HG02870 (cell line): Measurements from ENCODE around the gene TFR2.

Experiments used
- ATAC-seq: cut with Tn5 transposase; IDR thresholded peaks from one replicate; pipeline ENCODE4 v1.9.1; 2021; ENCODE audit warnings: mild to moderate bottlenecking, moderate library complexity; ENCODE audit not compliant: unreplicated experiment

The TFR2 gene

DNA sequence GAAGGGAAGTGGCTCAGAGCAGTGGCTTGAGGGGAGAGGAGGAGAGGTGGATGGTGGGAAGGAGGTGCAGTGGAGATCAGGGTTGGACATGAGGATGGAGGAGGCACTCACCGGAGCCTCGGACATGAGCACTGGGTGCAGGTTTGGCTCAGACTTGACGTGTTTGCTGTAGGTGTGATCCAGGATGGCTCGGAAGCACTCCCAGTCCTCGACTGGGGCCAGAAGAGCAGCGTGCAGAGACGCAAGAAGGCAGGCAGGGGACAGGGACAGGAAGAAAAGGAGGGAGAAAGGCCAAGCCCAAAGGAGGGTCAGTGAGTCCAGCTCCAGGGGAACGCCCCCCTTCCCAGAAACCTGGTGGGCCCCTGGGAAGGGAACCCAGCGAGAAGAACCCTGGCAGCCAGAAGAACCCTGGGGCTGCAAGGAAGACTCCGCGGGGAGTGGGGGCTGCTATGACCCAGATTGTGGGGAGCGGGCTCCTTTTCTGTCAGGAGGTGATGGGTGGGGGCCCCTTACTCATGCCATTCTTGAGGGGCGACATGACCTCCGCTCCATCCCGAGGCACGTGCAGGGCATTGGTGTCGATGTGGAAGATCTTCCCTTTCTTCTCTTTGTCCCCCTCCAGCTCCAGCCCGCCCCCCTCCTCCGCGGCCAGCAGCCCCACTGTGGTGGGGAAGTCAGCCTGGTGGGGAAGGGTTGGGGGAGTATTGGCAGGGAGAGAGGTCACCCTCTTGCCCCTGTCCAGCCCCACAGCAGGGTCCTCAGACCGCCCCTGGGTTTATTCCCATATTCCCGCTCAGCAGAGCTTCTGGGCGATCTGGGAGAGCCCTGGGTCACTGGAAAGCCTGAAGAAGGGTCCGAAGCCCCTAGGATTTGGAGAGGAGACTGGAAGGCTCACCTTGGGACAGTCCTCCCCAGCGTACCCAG is 13.8 kb upstream of the TFR2 start:
- ATAC-seq: no peak

DNA sequence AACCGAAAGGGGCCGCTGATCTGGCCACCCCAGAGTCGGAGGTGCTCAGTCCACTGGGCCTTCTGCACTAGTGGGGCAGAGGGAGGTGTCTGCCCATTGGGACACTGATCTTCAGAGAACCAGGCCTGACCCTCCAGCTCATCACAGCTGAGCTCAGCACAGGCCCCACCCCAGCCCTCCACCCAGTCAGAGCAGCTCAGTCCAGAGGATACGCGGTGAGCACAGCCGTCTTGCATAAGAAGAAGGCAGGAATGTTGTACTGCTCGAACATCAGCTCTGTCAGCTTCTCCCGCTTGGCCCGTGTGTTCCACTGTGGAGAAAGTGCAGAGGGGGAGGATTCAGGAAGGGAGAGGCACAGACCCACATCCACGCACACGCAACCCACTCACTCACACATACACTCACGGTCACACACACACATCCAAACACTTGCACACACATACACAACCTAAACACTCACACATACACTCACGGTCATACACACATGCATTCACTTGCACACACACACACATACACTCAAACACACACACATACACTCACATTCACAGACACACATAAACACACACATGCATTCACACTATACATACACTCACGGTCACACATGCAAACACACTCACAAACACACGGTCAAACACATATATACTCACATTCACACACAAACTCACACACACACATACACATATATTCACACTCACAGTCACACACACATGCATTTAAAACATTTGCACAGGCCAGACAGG is 8.6 kb upstream of the TFR2 start:
- no peak for ATAC-seq

DNA sequence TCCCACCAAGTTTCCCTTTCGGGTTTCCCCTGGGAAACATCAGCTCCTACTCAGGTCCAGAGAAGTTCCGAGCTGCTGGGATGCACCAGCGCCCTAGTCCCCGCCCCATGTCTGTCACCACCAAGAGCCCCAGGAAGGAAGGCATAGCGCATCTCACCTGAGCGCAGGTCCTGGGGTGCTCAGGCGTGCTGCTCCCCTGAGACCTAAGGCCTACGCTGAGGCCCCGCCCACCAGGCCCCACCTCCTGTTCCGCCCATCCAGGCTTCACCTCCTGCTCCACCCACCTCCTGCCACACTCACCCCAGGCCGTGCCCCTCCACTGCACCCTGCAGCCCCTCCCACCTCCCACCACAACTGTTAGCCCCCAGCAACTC is 1.2 kb upstream of the TFR2 start:
- ATAC-seq: no peak

DNA sequence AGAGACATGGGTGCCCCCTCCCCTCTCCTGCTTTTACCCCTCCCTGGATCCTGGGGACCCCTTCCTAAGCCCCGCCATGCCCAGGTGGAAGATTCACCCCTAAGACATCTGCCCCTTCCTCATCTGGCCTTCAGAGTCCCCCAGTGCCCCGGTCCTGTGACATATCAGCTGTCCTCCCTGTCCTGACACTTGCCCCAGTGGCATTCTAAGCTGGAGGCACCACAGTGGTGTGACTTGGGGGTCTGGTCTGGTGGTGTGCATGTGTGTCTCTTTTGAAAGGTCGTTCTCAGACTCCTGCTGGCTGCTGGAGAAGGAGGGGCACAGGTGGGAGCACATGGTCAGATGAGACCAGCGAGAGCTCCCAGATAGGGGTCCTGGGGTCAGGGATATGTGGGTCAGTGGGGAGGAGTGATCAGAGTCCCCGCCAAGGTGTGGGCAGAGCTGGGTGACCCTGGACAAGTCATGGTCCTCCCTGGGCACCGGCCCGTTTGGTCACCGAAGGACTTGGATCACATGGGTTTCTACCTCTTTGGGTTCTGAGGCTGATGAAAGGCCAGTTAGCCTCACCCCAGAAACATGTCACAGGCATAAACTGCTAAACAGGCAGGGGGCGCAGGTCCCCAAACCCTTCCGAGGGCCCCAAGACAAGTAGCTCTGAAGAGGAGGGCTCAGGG is 645 bp upstream of the TFR2 start:
- no peak for ATAC-seq

DNA sequence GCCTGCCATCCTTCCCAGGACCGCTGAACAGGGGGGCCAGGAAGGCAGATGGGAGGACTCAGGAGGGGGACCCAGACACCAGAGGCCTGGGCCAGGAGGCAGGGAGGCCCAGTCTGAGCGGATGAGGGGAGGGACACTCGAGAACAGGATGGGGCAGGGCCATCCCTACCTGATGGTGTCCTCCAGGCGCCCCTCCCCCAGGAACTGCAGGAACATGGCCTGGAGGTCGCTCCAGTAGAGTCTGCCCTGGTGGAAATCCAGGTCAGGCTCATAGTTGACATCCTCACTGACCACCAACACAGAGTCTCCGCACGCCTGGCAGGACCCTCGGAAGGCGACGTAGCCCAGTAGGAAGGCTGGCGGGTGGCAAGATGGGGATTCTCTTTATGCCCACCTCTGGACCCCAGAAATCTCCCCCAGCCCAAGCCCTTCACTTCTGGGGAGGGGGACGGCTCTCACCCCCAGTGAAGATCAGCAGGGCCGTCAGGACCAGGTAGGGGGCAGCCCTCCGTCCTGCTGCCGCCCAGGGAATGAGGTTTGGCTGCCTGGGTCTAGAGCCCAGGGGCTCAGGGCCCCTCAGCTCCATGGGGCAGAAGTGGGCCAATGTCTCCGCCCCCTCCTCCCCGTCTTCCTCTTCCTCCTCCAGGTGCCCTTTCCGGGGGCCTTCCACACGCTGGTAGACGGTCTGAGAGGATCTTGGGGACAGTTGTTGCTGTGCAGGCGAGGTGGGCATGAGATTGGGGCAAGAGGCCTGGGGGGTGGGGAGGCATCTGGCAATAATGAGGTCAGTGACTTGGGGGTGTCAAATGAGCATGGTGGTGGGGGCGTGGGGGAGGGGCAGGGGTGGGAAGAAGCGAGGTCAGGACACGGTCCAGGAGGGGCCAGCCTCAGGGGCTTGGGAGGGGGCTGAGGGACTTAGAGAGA is 573 bp downstream of the TFR2 start:
- ATAC-seq: no peak

DNA sequence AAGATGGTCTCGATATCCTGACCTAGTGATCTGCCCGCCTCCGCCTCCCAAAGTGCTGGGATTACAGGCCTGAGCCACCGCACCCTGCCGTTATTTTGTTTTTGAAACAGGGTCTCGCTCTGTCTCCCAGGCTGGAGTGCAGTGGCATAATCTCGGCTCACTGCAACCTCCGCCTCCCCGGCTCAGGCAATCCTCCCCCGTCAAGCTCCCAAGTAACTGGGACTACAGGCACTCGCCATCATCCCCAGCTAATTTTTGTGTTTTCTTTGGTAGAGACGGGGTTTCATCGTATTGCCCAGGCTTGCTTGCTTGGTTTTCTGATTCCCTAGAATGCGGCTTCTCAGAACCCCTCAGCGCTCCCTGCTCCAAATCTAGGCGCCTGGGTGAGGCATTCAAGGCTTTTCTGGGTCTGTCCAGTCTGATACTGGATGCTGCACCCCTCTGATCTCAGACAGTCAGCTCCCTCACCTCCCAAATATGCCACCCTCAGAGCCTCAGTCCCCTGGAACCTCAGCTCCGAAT is 1.3 kb downstream of the TFR2 start:
- ATAC-seq: no peak

DNA sequence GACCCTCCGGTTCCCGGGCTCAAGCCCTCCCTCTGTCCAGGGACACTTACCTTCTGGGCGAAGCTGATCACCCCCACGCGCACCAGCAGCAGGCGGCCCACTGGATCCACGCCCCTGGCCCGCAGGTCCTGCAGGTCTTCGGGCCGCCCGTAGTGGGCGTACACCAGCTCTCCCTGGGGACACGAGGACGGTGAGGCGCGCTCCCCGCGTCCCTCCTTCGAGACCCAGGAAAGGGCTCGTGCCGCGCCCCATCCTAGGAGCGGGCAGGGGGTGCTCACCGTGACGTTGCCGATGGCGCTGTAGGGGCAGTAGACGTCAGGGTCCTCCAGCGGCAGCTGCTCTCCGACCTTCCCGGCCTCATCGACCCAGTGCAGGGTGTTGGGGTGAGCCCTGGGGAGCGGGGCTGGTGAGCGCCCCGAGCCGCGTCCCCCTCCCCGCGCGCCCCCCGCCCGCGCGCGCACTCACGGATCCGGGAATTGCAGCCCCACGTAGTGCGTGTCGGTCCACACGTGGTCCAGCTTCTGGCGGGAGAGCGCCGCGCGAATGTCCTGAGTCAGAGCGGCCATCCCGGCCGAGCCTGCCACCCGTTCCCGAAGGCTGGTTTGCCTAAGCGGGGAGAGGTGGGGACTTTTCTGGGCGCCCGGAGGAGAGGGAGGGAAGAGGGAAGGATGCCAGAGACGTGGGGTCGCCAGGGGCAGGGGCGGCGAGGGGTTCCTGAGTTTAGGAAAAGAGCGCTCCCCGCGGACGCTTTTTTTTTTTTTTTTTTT is 8.2 kb downstream of the TFR2 start:
- ATAC-seq: no peak

DNA sequence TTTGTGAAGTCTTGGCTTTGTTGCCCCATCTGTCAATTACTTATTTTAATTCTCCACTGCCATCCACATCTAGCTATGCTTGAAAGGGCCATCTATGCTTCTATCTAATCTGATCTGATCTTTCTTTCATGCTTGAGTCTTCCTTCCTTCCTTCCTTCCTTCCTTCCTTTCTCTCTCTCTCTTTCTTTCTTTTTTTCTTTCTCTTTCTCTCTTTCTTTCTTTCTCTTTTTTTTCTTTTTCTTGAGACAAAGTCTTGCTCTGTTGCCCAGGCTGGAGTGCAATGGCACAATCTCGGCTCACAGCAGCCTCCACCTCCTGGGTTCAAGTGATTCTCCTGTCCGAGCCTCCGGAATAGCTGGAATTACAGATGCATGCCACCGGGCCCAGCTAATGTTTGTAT is 11.3 kb downstream of the TFR2 start:
- no peak for ATAC-seq

DNA sequence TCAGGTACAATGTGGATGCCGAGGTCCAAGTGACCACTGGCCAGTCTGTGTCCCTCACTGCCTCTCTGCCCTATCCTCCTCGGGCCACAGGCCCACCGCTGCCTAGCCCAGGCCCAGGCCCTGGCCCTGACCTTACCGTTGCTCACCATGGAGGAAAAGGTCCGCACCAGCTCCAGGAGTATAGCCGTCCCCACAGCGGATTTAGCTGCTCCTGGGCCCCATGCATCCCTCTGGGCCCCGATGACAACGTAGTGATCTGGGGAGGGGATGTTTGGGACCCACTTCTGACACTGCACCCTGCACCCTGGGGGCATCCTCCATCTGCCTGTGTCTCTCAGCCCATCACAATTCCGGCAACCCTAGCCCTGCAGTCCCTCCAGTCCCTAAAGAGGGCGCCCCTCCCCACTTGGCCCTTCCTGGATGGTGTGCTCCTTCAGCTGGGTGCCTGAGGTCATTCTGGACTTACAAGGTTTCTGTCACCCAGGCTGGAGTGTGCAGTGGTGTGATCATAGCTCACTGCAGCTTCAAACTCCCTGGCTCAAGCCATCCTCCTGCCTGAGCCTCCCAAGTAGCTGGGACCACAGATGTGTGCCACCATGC is 12.1 kb downstream of the TFR2 start:
- ATAC-seq: no peak

DNA sequence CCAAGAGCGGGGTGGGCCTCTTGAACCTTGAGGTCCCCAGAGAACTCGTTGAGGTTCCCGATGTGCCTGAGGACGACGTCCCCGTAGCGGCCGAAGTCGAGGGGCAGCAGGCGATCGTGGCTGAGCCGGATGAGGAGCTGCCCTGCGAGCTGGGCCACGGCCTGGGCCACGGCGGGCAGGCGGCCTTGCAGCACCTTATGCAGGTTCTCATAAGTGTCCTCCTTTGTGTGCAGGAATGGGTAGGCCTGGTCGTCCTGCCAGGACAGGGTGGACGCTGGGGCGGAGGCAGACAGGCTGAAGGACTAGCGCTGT is 14.2 kb downstream of the TFR2 start:
- no peak for ATAC-seq

DNA sequence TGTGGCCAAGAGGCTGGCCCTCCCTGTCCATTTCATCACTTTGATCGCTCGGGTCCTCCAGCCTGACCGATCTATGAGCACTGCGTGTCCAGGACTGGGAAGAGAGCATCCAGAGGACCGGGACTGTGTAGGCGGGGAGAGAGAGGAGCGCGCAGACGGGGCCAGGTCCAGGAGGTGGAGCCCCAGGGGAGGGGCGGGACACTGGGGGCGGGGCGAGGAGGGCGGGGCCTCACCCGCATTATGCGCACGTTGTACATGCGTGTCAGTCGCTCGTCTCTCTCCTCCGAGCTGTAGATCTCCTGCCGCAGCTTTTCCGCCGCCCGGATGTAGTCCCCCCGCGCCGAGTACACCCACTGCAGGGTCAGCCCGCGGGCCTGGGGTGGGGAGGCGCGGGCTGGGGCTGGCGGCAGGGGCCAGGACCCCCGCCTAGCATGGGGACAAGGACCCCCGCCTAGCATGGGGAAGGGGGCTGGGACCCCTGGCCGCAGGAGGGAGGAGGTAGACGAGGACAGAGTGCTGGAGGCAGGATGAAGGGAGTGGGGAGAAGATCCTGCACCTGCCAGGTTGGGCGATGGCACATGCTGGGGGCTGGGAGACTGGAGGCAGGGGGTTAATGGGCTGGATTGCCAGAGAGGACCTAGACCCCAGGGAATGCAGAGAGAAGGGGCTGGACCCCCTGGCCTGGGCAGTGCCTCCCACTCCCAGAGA is 14.7 kb downstream of the TFR2 start:
- ATAC-seq: peak; percentile 80

DNA sequence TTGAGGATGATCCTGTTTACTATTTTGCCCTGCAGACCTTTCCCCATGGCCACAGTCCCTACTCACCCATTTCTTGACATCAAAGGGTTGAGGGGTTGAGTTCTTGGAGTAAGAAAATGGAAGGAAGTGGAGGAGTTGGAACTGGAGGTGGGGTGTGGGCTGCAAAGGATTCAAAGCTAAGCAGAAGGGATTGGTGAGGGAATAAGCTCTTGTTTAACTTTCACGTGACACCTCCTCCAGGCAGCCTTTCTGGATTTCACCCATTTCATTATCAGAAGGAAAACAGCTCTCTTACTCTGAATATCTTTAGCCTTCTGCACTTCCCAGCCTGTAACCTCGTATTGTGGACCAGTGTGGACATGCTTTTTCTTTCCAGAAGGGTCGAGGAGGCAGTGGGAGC is 15.3 kb downstream of the TFR2 start:
- ATAC-seq: no peak

DNA sequence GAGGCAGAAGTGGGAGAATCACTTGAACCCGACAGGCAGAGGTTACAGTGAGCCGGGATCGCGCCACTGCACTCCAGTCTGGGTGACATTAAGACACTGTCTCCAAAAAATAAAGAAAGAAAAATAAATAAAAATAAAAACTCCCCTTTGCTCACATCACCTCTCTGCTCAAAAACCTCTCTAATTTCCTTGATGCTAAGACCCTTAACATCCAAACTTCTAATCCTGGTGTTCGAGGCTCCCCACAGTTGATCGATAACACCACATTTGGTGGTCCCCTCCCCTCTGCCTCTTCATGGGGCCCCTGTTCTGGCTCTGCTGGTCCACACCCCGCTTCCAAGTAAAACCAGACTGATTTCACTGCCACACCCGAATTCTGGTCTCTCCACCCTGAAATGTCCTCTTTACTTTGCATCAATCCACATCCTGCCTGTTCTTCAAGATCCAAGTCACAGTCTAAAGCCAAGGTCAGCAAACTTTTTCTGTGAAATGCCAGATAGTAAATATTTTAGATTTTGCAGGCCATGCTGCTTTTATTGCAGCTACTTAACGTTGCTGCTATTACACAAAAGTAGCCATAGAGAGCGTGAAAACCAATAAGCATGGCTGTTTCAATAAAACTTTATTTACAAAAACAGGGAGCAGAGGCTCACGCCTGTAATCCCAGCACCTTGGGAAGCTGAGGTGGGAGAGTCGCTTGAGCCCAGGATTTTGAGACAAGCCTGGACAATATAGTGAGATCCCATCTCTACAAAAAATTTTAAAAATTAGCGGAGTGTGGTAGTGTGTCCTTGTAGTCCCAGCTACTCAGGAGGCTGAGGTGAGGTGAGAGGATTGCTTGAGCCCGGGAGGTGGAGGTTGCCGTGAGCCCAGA is 17.2 kb downstream of the TFR2 start:
- ATAC-seq: no peak

DNA sequence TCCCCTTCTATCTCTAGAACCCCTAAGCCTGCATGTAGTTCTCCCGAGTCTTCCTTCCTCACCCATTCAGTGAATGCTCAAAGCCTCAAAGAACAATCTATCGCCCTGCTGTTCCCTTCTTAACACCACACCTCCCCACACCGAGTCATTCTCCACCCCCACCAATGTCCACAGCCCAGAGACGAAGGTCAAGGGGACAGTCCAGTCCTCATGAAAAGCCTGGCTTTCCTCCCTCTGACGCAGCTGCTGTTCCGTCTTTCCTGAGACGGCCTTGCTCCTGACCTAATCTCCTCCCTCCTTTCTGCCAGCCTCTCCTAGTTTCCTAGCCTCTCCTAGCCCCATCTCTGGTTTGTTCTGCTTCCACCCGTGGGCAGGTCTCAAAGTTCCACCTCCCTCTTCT is 19.8 kb downstream of the TFR2 start:
- no peak for ATAC-seq

DNA sequence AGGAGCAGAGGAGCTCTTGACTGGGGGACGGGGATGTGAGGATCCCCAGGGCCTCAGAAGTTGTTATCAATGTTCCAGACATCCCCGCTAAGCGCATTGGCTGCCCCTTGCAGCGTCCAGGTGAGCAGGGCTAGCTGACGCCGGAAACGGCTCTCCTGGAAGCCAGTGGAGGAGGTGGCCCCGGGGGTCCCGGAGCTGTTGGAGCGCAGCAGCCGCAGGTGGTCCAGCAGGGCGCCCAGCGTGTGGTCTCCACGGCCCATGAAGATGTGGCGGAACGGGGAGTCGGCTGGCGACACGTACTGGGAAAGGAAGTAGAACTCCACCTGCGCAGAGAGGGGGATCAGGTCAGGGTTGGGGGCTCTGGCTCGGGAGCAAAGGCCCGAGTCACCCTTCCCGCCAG is 20.5 kb downstream of the TFR2 start:
- no peak for ATAC-seq

DNA sequence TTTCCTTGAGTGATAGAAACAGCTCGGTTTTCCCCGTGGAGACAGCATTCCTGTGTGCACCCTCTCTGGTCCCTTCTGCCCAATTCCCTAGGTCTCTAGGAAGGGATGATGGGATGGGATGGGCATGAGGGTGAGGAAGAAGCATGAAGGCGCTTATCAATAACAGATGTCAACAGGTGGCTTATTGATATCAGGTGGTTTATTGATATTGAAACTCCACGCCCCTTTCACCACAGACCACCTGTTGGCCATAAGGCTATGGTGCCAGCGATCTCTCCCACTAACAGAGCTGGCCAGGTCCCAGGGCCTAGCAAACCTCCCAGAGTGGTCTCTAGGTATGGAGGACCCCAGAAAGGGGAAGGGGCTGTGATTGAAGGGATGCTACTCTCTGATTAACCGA is 21.1 kb downstream of the TFR2 start:
- no peak for ATAC-seq

DNA sequence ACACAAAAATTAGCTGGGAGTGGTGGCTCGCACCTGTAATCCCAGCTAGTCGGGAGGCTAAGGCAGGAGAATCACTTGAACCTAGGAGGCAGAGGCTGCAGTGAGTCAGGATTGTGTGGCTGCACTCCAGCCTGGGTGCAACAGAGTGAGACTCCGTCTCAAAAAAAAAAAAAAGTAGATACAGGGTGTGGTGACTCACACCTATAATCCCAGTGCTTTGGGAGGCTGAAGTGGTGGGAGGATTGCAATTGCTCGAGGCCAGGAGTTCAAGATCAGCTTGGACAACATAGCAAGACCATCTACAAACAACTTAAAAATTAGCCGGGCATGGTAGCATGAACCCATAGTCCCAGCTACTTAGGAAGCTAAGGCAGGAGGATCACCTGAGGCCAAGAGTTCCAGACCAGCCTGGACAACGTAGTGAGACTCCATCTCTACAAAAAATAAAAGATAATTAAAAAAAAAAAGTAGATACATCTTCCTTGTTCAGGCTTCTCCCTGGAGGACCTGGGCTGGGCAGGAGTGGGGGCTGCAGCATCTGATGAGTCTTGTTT is 27.0 kb downstream of the TFR2 start:
- no peak for ATAC-seq
